ENCODE results near the gene SMG6.

GRCh38 chr17:2067608-2068024, 236.0 kb downstream of the SMG6 start:
- TF ChIP-seq CTCF (IDR thresholded peaks at IDR 0.05), result no peak
- no peak for TF ChIP-seq POLR2A (IDR thresholded peaks at IDR 0.05)
- no peak for TF ChIP-seq POLR2AphosphoS5 (IDR thresholded peaks at IDR 0.05)
